ENCODE measurements around the gene ZCCHC4.

Gene ZCCHC4, protein sequence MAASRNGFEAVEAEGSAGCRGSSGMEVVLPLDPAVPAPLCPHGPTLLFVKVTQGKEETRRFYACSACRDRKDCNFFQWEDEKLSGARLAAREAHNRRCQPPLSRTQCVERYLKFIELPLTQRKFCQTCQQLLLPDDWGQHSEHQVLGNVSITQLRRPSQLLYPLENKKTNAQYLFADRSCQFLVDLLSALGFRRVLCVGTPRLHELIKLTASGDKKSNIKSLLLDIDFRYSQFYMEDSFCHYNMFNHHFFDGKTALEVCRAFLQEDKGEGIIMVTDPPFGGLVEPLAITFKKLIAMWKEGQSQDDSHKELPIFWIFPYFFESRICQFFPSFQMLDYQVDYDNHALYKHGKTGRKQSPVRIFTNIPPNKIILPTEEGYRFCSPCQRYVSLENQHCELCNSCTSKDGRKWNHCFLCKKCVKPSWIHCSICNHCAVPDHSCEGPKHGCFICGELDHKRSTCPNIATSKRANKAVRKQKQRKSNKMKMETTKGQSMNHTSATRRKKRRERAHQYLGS

DNA sequence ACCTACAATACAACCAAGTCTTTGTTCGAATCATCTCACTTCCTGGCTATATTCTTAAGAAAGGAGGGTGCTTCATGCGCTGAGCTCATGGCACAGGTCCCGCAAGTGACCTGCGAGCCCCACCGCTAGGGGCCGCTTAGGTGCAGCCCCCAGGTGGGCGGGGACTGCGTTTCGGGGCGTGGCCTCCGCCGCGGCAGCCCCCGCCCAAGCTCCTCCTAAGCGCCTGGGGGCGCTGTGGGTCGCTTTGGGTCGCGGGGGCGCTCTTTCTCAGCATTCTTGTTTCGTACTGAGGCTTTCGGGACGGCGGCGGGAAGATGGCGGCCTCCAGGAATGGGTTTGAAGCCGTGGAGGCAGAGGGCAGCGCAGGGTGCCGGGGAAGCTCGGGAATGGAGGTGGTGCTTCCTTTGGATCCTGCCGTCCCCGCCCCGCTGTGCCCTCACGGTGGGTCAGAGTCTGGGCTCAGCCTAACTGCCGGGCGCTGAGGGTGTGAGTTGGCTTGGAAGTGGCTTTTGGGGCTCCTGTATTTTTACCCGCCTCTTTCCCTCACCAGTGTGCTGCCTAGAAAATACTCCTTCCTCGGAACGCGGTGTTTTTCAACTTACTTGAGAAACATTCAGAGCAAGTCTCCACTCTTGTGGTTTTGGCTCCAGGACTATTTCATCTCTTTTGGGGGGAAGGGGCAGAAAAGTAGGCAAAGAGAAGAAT, at the start of gene ZCCHC4:
ZCCHC4 (plus strand) TSS at position 279 of the 705 bp plus-strand sequence; CDS start at position 315, 36 bp downstream.
- DNase-seq: peak; percentile 83 to 84

DNA sequence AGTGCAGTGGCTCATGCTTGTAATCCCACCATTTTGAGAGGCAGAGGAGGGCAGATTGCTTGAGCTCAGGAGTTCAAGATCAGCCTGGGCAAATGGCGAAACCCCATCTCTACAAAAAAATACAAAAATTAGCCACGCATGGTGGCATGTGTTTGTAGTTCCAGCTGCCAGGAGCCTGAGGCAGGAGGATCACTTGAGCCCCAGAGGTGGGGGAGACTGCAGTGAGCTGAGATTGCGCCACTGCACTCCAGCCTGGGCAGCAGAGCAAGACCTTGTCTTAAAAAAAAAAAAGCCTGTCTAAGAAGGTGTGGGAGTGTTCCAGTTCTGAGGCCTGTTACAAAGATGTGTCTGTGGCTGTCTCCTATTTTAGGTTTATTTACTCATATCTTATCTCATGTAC, 40.7 kb upstream of the ZCCHC4 start:
- DNase-seq: no peak

DNA sequence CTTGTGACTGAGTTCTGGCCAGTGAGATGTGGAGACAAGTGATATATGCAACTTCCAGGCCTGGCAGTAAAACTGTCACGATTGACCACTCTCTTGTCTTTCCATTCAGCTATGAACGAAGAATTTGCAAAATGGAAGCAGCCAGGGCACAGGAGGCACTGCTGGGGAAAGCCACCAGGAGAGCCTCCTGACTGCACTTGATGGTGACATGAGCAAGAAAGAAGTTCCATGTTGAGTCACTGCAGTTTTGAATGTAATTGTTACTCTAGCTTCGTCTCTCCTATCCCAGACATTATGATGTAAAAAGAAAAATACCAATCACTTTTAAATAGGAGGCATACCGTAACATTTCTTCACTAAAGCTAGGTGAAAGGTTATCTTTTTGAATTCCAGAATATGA, 32.4 kb upstream of the ZCCHC4 start:
- DNase-seq: no peak

DNA sequence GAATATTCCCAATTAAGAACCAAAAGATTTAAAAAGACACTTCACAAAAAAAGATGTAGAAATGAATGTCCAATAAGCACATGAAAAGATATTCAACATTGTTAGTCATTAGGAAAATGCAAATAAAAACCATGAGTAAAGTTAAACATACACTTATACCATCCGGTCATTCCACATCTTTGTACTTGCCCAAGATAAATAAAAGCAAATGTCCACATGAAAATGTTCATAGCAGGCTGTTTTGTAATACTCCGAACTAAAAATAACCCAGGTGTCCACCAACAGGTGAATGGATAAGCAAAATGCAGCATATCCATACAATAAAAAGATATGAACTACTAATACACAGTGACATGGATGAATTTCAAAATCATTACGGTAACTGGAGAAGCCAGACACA, 28.6 kb upstream of the ZCCHC4 start:
- DNase-seq: no peak

DNA sequence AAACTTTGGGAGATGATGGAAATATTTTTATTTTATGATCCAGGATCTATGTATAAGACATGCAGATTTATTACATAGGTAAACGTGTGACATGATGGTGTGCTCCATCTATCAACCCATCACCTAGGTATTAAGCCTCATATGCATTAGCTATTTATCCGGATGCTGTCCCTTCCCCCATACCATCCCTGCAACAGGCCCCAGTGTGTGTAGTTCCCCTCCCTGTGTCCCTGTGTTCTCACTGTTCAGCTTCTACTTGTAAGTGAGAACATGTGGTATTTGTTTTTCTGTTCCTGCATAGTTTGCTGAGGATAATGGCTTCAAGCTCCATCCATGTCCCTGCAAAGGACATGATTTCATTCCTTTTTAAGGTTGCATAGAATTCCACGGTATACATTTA, 28.1 kb upstream of the ZCCHC4 start:
- no peak for DNase-seq

DNA sequence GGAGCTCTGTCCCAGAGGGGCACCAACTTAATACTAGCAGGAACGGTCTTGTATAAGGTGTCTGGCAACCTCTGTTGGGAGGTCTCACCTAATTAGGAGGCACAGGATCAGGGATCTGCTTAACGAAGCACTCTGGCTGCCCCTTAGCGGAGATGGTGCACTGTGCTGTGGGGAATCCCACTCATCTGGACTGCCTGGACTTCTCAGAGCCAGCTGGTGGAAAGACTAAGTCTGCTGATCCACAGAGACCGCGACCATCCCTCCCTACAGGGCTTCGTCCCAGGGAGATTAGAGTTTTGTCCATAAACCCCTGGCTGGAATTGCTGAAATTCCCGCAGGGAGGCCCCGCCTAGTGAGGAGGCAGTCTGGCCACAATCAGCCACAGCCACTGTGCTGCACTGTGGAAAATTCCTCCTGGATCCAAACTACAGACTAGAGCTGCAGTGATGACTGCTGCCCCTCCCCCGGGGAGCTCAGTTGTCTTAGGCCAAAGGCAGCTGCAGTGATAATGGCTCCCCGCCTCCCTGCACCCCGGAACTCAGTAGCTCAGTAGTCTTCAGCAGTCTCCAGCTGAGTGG, 22.0 kb upstream of the ZCCHC4 start:
- DNase-seq: no peak

DNA sequence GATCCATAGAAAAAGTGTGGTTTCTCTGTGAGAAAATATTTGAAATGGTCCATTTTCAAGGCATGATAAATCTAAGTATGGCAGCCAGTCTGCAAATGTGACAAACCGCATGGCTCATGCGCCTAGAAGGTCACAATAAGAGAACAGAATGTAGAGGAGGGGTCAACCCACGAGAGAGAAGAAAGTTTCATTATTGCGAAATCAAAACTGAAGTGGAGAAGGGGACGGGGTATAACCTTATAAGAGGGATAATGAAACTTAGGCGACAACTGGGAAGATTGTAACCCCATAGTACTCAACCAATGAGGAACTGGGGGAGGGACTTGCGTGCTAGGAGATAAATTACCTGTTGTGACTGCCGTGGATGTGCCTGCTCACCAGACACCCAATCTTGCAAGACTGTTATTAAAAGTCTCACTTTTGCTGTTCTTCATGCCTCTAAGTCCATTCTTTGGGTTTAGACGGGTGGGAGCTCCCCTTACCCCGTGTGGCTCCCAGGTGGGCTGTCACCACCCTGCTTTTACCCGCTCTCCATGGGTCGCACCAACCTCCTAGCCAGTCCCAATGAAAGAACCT, 21.3 kb upstream of the ZCCHC4 start:
- no peak for DNase-seq

DNA sequence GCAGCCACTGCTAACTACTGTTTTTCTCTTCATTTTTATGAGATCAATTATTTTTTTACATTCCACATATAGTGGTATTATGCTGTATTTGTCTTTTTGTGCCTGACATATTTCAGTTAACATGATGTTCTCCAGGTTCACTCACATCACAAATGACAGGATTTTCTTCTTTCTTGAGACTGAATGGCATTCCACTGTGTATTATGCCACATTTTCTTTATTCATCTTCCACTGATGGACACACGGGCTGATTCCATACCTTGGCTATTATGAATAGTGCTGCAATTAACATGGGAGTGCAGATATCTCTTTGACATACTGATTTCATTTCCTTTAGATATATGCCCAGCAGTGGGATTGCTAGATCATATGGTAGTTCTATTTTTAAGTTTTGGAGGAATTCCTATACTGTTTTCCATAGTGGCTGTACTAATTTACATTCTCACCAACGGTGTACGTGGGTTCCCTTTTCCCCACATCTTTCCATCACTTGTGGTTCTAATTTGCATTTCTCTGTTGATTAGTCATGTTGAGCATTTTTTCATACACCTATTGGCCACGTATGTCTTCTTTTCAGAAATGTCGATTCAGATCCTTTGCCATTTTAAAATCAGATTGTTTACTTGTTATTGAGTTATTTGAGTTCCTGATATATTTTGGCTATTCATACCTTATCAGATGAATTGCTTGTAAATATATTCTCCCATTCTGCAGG, 14.9 kb upstream of the ZCCHC4 start:
- DNase-seq: no peak

DNA sequence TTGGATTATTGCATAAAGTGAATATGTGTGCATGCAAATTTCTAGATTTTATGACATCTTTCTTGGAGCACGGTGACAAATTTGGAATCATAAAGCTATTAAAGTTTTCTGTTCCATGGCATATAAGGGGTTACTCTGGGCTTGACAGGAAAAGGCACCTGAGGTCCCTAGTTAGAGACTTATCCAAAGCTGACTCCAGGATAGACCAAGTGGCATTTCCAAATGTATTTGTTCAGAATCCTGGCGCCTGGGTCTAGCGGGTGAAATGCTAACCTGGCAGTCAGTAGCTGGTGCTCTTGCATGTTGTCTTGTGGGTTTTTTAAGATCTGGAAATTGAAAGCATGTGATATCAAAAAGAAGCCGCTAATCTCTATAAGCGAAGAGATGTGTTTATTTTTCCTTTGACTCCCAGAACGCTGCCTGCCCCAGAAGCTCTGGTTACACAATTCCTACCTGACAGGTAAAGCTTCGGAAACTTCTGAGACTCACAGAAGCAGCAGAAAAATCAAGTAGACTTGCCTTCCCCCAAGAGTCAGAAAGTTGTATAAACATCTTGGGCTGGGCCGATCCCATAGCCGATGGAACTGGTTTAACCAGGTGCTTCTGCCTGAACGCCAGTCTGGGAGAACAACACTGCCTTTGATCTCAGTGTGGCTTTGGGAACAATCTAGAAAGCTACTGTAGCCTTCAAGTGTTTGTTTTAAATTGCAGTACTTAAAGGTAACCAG, 12.9 kb upstream of the ZCCHC4 start:
- no peak for DNase-seq

DNA sequence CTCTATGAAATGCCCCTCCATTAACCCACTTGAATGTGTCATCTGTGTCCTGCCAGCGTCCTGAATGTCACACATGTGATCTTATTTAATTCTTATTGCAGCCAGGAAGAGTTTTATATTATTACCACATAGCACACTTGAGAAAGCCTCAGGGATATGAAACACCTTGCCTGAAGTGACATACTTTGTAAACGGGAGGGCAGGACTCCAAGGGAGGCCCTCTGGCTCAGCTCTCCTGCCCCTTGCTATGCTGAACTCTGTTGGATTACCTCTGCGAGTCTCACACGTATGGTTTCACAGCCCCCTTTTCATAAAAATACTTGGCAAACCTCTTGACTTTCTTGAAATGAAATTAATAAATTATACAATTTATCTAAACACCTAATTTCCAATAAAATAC, 11.1 kb upstream of the ZCCHC4 start:
- DNase-seq: no peak

DNA sequence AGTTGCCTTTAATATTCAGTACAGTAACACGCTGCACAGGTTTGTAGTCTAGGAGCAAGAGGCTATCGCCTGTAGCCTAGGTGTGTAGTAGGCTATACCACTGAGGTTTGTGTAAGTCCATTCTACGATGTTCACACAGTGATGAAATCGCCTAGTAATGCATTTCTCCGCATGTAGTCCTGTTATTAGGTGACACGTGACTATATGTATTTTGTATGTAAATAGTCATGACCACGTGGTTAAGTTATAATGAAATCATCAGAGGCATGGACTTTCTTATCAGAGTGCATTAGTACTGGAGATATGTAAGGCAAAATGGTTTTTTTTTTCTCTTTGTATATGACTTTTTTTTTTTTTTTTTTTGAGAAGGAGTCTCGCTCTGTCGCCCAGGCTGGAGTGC, 9.9 kb upstream of the ZCCHC4 start:
- DNase-seq: no peak

DNA sequence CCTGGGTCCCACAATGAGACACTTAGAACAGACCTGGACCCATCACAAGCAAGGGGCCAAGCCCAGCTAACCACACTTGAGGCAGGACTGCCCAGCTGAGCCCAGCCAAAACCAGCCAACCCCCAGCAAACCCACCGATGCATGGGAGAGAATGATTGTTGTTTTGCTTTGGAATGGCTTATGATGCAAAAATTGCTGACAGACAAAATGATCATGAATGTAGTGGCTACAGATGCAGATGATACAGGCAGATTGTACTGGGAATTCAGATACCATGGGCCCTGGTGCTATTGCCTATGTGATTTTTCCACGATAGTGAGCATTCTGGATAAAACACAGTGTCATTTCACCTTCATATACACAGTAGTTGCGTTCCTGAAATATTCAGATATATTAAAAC, 9.0 kb upstream of the ZCCHC4 start:
- DNase-seq: no peak

DNA sequence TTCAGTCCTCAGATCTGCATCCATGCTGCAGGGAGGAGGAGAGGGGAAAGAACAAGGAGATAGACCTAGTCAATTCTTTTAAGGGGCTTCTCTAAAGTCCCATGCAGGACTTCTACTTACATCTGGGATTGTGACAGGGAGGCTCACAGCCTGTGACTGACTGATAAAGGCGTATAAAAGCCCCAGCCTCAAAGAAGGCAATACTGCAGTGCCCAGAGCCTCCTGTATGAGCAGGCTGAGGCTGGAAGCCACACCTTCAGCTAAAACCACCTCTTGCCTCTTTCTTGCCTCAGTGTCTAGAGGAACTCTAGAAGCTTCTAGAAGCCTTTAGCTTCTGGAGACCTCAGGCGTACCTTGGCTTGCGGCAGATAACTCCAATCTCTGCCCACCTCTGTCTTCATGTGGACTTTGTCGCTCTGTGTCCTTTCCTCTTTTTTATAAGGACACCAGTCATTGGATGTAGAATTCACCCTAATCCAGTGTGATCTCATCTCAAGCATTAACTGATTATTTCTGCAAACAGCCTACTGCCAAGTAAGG, 6.0 kb upstream of the ZCCHC4 start:
- DNase-seq: no peak

DNA sequence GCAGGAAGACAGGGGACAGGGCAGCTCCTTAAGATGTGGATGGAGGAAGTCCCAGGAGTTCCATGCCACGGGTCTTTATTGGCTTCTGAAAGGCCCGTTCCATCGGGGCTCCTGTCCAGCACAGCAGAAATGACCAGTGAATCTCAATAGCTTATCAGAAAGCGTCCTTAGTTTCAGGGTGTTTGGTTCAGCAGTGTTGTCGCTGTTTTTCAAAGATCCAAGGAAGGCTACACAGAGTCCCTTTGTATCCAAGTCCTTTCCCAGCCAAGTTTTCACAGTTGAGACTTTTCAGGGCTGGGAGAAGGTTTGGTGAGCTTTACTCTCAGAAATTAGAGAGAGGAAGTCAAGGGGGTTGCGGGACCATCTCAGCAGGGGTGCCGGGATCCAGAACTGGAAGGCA, 5.0 kb upstream of the ZCCHC4 start:
- no peak for DNase-seq

DNA sequence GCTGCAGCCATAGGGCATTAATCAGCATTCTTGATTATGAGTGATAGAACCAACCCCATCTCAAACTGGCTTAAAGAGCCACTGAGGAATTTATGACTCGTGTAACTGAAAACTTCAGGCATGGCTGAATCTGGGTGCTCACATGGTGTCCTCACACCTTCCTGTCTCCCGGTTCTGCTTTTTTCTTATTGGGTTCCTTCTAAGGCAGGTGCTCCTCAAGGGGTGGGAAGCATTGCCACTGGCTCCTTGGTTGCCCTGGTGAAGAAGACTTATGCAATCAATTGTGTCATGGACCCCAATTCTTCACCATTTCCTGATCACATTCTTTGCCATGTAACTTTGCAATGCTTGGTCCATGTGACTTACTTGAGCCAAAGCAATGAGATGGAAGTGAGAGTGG, 4.3 kb upstream of the ZCCHC4 start:
- DNase-seq: no peak

DNA sequence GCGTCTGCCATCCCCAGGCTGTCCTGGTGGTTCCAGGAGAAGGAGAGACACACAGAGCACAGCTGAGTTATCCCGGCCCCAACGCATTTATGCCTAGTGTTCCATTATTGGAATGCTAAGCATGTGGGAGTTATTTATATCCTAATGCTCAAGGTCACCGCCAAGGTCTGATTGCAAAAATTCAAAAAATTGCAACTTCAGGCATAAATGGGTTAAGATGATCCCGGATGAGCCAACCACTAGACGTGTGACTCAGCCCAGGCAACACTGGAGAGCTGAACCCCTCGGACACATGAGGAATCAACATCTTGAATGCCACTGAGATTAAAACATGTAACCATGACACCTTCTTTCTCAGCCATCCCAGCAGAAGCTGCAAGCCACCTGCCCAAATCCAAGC, 3.8 kb upstream of the ZCCHC4 start:
- no peak for DNase-seq

DNA sequence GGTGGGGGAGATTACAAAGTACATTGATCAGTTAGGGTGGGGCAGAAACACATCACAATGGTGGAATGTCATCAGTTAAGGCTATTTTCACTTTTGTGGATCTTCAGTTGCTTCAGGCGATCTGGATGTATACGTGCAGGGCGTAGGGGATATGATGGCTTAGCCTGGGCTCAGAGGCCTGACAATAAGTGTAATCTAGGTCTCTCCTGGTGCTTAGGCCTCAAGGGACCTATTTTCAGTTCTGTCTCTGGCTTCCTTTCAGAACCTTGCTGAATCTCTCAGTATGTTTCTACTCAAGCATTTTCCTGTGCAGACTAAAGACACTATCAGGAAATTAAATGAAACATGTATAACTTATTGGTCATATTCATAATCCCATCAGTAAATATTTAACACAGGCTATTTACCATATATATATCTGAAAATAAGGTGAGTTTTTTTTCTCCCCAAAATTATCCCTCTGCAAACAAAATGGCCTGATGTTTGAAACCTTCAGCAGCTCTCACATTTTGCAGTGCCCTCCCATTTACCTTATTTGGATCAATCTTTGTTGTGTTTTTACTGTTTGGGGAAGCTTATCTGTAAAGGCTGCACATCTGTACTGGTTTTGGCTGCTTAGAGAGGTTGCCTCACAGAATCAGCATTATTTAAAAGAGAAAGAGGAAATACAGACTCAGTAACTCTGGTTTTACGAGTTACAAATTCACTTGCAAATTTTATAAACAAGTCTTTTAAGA, 2.3 kb upstream of the ZCCHC4 start:
- no peak for DNase-seq

DNA sequence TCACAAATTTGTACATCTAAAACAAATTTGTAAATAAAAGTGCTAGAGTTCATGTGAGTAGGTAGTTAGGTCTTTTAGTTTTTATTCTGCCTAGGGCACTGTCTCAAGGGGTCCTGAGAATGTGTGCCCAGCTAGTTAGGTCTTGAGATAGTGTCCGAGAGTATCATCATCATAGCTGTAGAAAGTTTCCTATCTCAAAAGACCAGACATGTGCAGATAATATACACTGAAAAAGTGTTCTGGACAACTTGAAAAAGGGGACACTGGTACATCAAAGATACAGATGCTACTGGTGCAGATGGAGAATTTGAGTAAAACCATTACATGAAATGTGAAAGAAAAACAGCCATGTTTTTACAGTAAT, 1.8 kb upstream of the ZCCHC4 start:
- DNase-seq: no peak

DNA sequence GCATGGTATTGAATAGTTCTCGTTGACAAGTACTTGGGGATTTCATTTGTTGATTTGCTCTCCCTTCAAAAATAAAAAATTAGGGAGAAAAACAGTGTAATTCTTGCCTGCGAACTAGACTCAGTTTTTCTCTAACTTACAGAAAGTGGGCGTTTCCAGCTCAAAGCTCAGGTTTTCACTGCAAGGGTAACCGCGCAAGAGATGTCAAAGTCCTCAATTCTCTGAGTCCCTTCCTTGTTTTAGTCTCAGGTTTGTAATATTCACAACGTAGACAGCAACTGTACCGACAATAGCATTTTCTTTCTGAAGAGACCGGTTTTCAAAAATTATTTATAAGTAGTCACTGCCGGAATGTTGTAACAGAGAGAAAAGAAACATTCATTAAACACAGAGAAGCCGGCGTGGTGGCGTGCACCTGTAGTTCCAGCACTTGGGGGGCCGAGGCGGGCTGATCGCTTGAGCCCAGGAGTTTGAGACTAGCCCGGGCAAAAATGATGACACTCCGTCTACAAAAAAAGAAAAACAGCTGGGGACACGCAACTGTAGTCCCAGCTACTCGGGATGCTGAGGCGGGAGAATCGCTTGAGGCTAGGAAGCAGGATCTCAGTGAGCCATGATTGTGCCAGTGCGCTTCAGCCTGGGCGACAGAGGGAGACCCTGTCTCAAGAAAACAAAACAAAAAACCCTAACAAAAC, 774 bp downstream of the ZCCHC4 start:
- no peak for DNase-seq

DNA sequence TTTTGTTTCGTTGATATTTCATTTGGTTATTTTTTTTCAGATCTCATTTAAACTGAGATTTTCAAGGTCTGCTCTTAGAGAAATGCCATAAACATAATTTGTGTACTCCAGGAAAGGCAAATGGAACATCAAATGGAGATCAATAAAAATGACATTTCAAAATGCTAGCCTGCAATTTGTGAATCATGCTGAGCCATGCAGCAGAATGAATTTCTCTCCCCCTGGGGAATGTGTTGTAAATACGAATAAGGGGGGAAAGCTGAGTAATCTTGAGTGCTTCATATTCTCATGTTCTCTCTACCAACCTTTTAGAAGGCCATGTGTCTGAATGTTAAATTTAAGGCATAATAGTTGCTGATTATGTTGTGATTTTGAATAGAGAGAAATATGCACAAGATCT, 7.8 kb downstream of the ZCCHC4 start:
- no peak for DNase-seq

DNA sequence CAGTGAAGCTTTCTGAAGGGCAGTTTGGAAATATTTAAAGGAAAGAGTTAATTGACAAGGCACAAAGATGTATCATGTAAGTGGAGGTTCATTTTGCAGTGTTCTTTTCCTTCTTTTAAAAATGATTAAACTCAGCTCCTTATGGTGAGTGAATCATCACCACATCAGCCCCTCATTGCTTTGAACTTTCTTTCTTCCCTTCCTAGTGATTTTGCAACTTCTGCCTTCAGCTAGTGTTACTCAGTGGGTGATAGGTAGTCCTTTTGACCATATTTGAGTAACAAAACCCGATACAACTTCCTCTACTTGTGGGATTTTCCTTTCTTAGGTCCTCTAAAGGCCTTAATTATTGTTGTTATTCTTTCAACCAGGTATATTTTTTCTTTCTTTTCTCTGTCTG, 8.2 kb downstream of the ZCCHC4 start:
- no peak for DNase-seq

All from stimulated activated CD4-positive, alpha-beta T cell treated with anti-CD3 and anti-CD28 coated beads, Interleukin-4, amount 100 ng/mL, for 4 hours (primary cell).